NT2/D1 (cell line): ENCODE measurements around the gene MYO5A.
"Not testable (repeated sequence)": the region's sequence is repeated elsewhere in the genome, so short reads cannot be mapped to it uniquely, and the experiment has no call there.

Experiments
- DNase-seq: peaks from one replicate; pipeline ENCODE4 v3.0.0-alpha.2; 2011; ENCODE audit warnings: low read depth, low spot score
- H3K27me3 ChIP-seq: 2 replicates; pipeline ENCODE4 v1.6.0; 2011; ENCODE audit warnings: mild to moderate bottlenecking; ENCODE audit not compliant: insufficient read length, insufficient read depth
- H3K36me3 ChIP-seq: 2 replicates; pipeline ENCODE4 v1.6.1; 2011; ENCODE audit warnings: mild to moderate bottlenecking, low read length, mixed read lengths; ENCODE audit not compliant: insufficient read depth, insufficient read length
- H3K4me1 ChIP-seq: 2 replicates; pipeline ENCODE4 v1.5.1; 2011; ENCODE audit not compliant: insufficient read depth, insufficient read length
- H3K4me3 ChIP-seq: 2 replicates; pipeline ENCODE4 v1.5.1; 2011; ENCODE audit warnings: low read depth; ENCODE audit not compliant: insufficient read length
- H3K9ac ChIP-seq: 2 replicates; pipeline ENCODE4 v1.6.0; 2011; ENCODE audit warnings: low read depth; ENCODE audit not compliant: insufficient read length
- H3K9me3 ChIP-seq: 2 replicates; pipeline ENCODE4 v1.5.1; 2011; ENCODE audit warnings: mild to moderate bottlenecking, low read length; ENCODE audit not compliant: insufficient read depth
- SUZ12 ChIP-seq: IDR thresholded peaks from 2 replicates; pipeline ENCODE4 v1.6.1; 2011; ENCODE audit not compliant: insufficient read length, insufficient read depth; ENCODE audit errors: extremely low read depth
- YY1 ChIP-seq: IDR thresholded peaks from 2 replicates; pipeline ENCODE4 v1.6.1; 2011; ENCODE audit not compliant: insufficient read length, insufficient read depth
- ZNF274 ChIP-seq: IDR thresholded peaks from 2 replicates; pipeline ENCODE4 v1.6.1; 2011; ENCODE audit warnings: mild to moderate bottlenecking, low read depth, low read length

The MYO5A gene

GRCh38 chr15:52291204-52291603 lies 237.5 kb downstream of the MYO5A start:
- H3K4me1 ChIP-seq: peaks cover 9% of the 10 kb centered on the region
- H3K4me3 ChIP-seq: no peak overlapping the region
- peaks cover 15% of the 10 kb centered on the region for H3K27me3 ChIP-seq
- no peak overlapping the region for H3K9ac ChIP-seq
- TF ChIP-seq YY1 (no peak), ZNF274 (no peak), SUZ12 (no peak)
- no peak for DNase-seq
- H3K36me3 ChIP-seq: no peaks in the 10 kb centered on the region
- H3K9me3 ChIP-seq: 0 out of 2 replicates have a peak, but pooled peaks cover 4% of the 10 kb centered on the region

GRCh38 chr15:52290800-52291199 lies 237.9 kb downstream of the MYO5A start:
- Histone ChIP-seq H3K27me3 (peaks cover 11% of the 10 kb centered on the region), H3K4me1 (peaks cover 9% of the 10 kb centered on the region), H3K9me3 (0 out of 2 replicates have a peak, but pooled peaks cover 4% of the 10 kb centered on the region), H3K9ac (no peak overlapping the region), H3K4me3 (no peak overlapping the region), H3K36me3 (no peaks in the 10 kb centered on the region)
- DNase-seq: no peak
- TF ChIP-seq YY1: no peak
- no peak for TF ChIP-seq SUZ12
- TF ChIP-seq ZNF274: no peak

GRCh38 chr15:52290329-52290728 lies 238.4 kb downstream of the MYO5A start:
- Histone ChIP-seq H3K27me3 (peaks cover 8% of the 10 kb centered on the region), H3K9me3 (peaks cover 8% of the 10 kb centered on the region; the same call in 1 of the 2 replicates), H3K4me1 (peaks cover 9% of the 10 kb centered on the region), H3K4me3 (no peak overlapping the region), H3K36me3 (no peaks in the 10 kb centered on the region), H3K9ac (no peak overlapping the region)
- DNase-seq: no peak
- TF ChIP-seq SUZ12 (no peak), YY1 (no peak), ZNF274 (no peak)

GRCh38 chr15:52289629-52290081 lies 239.0 kb downstream of the MYO5A start:
- Histone ChIP-seq H3K9ac (no peak overlapping the region), H3K4me3 (no peak overlapping the region), H3K9me3 (peaks cover 9% of the 10 kb centered on the region; the same call in 1 of the 2 replicates), H3K4me1 (peaks cover 9% of the 10 kb centered on the region), H3K27me3 (peaks cover 1% of the 10 kb centered on the region), H3K36me3 (no peaks in the 10 kb centered on the region)
- no peak for DNase-seq
- TF ChIP-seq YY1: no peak
- TF ChIP-seq ZNF274: no peak
- TF ChIP-seq SUZ12: no peak

GRCh38 chr15:52288986-52289385 lies 239.7 kb downstream of the MYO5A start:
- Histone ChIP-seq H3K9me3 (peaks cover 9% of the 10 kb centered on the region; the same call in 1 of the 2 replicates), H3K4me3 (no peak overlapping the region), H3K4me1 (peaks cover 9% of the 10 kb centered on the region), H3K27me3 (no peaks in the 10 kb centered on the region), H3K9ac (no peak overlapping the region), H3K36me3 (no peaks in the 10 kb centered on the region)
- TF ChIP-seq ZNF274 (no peak), SUZ12 (no peak), YY1 (no peak)
- DNase-seq: no peak

GRCh38 chr15:52288051-52288942 lies 240.4 kb downstream of the MYO5A start:
- peaks cover 9% of the 10 kb centered on the region for H3K4me1 ChIP-seq
- H3K9me3 ChIP-seq: peaks cover 9% of the 10 kb centered on the region; the same call in 1 of the 2 replicates
- TF ChIP-seq SUZ12: no peak
- TF ChIP-seq ZNF274: no peak
- TF ChIP-seq YY1: no peak
- H3K36me3 ChIP-seq: no peaks in the 10 kb centered on the region
- no peaks in the 10 kb centered on the region for H3K27me3 ChIP-seq
- H3K9ac ChIP-seq: peak overlapping the region; percentile 8
- DNase-seq: no peak
- H3K4me3 ChIP-seq: no peak overlapping the region

GRCh38 chr15:52287114-52287513 lies 241.6 kb downstream of the MYO5A start:
- H3K36me3 ChIP-seq: no peaks in the 10 kb centered on the region
- H3K4me3 ChIP-seq: no peak overlapping the region
- H3K27me3 ChIP-seq: no peaks in the 10 kb centered on the region
- DNase-seq: no peak
- TF ChIP-seq SUZ12 (no peak), ZNF274 (no peak), YY1 (no peak)
- H3K9ac ChIP-seq: no peak overlapping the region
- peaks cover 9% of the 10 kb centered on the region; the same call in 1 of the 2 replicates for H3K9me3 ChIP-seq
- H3K4me1 ChIP-seq: peaks cover 9% of the 10 kb centered on the region

GRCh38 chr15:52285941-52286340 lies 242.7 kb downstream of the MYO5A start:
- H3K4me1 ChIP-seq, DNase-seq, H3K27me3 ChIP-seq, H3K9ac ChIP-seq, H3K9me3 ChIP-seq, H3K4me3 ChIP-seq, H3K36me3 ChIP-seq: not testable (repeated sequence)
